ENCODE measurements around the gene PLAU.
"Not testable (repeated sequence)": the region's sequence is repeated elsewhere in the genome, so short reads cannot be mapped to it uniquely, and the experiment has no call there.

PLAU gene

DNA sequence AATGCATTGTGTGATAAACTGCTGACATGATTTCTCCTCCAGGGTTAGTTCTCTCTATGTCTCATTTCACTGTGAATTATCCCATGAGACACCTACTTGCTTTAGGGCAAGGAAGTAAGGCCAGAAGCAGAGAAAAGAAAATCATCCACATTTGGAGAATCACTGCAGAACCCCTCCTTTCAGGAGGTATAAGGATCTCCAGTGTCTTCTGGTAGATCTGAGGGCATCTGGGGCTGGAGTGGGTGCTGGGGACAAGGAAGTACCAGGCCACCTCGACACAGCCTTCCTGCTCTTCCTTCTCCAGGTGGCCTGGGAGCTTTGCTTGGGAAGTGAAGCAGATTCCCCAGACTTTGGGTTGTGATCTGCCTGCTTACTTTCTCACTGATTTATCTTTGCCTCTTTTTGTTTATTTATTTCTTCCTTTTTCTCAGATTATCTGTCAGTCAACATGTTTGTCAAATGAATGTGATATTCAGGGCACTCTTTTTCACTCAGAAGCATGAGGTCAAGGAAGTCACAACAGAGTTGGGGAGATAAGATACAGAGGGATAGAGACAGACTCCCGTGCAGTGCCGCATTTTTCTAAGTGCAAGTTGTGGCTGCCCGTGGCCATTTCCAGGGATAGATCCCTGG is 24.2 kb upstream of the PLAU start:
- no peak overlapping the region for H3K4me3 ChIP-seq (ENCODE audit: low read length in 2 of 2)
- H3K9me3 ChIP-seq (ENCODE audit: control insufficient read depth in 2 of 2, low read length in 2 of 2), result no peaks in the 10 kb centered on the region
- H3K9ac ChIP-seq (ENCODE audit: low read depth in 1 of 2, low read length in 2 of 2), result no peak overlapping the region
- no peaks in the 10 kb centered on the region for H3K36me3 ChIP-seq (ENCODE audit: control insufficient read depth in 2 of 2, insufficient read depth in 2 of 2, low read length in 2 of 2)
- no peaks in the 10 kb centered on the region for H3K27me3 ChIP-seq (ENCODE audit: control insufficient read depth in 2 of 2, insufficient read depth in 2 of 2, low read length in 2 of 2)
- peaks cover 6 to 18% of the 10 kb centered on the region in 2 donors for H3K4me1 ChIP-seq (ENCODE audit: control insufficient read depth in 2 of 2, insufficient read depth in 2 of 2, low read length in 2 of 2)
- H3K27ac ChIP-seq (ENCODE audit: low read depth in 2 of 2, low read length in 2 of 2), result peak overlapping the region; percentile 45 to 63

DNA sequence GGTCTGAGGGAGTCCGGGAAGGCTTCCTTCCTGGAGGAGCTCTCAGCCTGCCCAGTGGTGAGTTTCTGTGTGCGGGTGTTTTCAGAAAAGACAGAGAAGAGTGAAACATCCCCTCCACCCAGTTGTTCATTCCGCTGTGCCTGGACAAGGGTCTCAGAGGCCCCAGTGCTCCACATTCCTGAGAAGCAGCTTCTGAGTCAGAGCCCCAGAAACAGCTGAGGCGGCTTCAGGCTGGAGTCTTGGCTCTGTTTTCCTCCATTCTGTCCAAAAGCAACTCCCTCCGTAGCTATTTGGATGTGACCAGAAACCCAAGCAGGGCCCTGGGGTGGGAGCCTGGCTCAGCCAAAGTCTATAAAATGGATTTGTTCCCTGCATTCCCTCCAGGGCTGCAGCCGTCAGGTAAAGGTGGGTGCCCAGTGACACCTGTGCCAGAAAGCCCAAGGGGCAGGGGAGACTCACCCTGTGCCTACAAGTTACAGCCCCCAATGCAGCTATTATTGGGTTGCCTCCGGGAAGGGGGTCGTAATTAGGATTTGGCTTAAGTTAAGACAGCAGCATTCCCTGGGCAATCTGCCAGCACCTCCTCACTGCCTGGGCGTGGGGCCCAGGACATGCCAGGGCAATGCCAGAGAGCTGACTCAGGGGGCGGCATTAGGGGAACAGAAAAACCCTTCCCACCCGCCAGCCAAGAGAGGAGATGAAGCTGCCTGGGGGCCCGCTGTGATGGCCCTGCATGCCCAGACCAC is 23.5 kb upstream of the PLAU start:
- Histone ChIP-seq H3K9me3 (ENCODE audit: control insufficient read depth in 2 of 2, low read length in 2 of 2) (no peaks in the 10 kb centered on the region), H3K27ac (ENCODE audit: low read depth in 2 of 2, low read length in 2 of 2) (peak overlapping the region; percentile 45 to 63), H3K27me3 (ENCODE audit: control insufficient read depth in 2 of 2, insufficient read depth in 2 of 2, low read length in 2 of 2) (no peaks in the 10 kb centered on the region), H3K9ac (ENCODE audit: low read depth in 1 of 2, low read length in 2 of 2) (no peak overlapping the region), H3K4me1 (ENCODE audit: control insufficient read depth in 2 of 2, insufficient read depth in 2 of 2, low read length in 2 of 2) (peaks cover 6 to 18% of the 10 kb centered on the region in 2 donors), H3K4me3 (ENCODE audit: low read length in 2 of 2) (no peak overlapping the region), H3K36me3 (ENCODE audit: control insufficient read depth in 2 of 2, insufficient read depth in 2 of 2, low read length in 2 of 2) (no peaks in the 10 kb centered on the region)

DNA sequence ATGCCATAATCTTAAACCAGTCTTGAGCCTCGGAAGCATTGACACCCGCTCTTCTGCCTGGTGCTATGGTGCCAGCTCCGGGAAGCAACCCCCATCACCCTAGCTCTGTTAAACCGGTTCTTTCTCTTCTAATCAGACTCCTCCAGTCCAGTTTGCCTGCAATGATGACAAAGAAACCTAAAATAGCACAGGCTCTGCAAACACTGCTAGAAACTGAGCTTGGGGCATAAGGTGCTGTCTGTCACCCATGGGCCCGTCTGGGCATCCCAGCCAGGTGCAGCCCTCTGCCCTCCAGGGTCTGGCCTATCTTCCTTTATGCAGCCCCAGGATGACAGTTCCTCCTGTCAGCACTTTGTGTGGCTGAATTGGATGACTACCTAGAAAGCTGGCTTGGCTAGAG is 22.4 kb upstream of the PLAU start:
- Histone ChIP-seq H3K9me3 (ENCODE audit: control insufficient read depth in 2 of 2, low read length in 2 of 2) (no peaks in the 10 kb centered on the region), H3K27ac (ENCODE audit: low read depth in 2 of 2, low read length in 2 of 2) (peak overlapping the region; percentile 0 to 45), H3K36me3 (ENCODE audit: control insufficient read depth in 2 of 2, insufficient read depth in 2 of 2, low read length in 2 of 2) (no peaks in the 10 kb centered on the region), H3K27me3 (ENCODE audit: control insufficient read depth in 2 of 2, insufficient read depth in 2 of 2, low read length in 2 of 2) (no peaks in the 10 kb centered on the region), H3K4me3 (ENCODE audit: low read length in 2 of 2) (no peak overlapping the region), H3K9ac (ENCODE audit: low read depth in 1 of 2, low read length in 2 of 2) (no peak overlapping the region), H3K4me1 (ENCODE audit: control insufficient read depth in 2 of 2, insufficient read depth in 2 of 2, low read length in 2 of 2) (peaks cover 6 to 18% of the 10 kb centered on the region in 2 donors)

DNA sequence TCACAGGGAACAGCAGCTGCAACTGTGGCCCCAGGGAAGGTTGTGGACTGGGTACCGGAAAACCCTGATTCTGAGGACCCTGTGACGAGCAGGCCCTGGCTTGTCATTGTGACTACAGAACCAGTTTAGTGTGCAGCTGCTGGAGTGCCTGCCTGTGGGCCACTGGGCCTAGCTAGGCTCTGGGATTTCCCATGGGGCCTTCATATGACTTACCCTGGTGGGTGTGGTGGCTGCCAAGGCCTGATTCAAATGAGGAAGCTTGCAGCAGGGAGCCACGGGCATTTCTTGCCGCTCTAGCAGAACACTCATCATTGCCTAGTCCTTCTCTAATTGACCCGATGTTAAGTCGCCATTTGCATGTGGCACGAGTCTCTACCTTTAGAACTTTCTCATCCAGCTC is 21.9 kb upstream of the PLAU start:
- Histone ChIP-seq H3K36me3 (ENCODE audit: control insufficient read depth in 2 of 2, insufficient read depth in 2 of 2, low read length in 2 of 2) (no peaks in the 10 kb centered on the region), H3K9ac (ENCODE audit: low read depth in 1 of 2, low read length in 2 of 2) (no peak overlapping the region), H3K4me3 (ENCODE audit: low read length in 2 of 2) (no peak overlapping the region), H3K27me3 (ENCODE audit: control insufficient read depth in 2 of 2, insufficient read depth in 2 of 2, low read length in 2 of 2) (no peaks in the 10 kb centered on the region), H3K9me3 (ENCODE audit: control insufficient read depth in 2 of 2, low read length in 2 of 2) (no peaks in the 10 kb centered on the region), H3K27ac (ENCODE audit: low read depth in 2 of 2, low read length in 2 of 2) (peak overlapping the region in 1 of 2 donors; percentile 0), H3K4me1 (ENCODE audit: control insufficient read depth in 2 of 2, insufficient read depth in 2 of 2, low read length in 2 of 2) (peaks cover 6 to 18% of the 10 kb centered on the region in 2 donors)

DNA sequence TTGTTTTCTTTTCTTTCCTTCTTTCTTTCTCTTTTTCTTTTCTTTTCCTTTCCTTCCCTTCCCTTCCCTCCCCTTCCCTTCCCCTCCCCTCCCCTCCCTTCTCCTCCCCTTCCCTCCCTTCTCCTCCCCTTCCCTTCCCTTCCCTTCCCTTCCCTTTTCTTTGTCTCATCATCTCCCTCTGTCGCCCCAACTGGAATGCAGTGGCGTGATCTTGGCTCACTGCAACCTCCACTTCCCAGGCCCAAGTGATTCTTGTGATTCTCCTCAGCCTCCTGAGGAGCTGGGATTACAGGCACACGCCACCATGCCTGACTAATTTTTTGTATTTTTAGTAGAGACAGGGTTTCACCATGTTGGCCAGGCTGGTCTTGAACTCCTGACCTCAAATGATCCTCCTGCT is 21.5 kb upstream of the PLAU start:
- H3K4me3 ChIP-seq (ENCODE audit: low read length in 2 of 2); H3K36me3 ChIP-seq (ENCODE audit: control insufficient read depth in 2 of 2, insufficient read depth in 2 of 2, low read length in 2 of 2); H3K9ac ChIP-seq (ENCODE audit: low read depth in 1 of 2, low read length in 2 of 2); H3K9me3 ChIP-seq (ENCODE audit: control insufficient read depth in 2 of 2, low read length in 2 of 2); H3K27ac ChIP-seq (ENCODE audit: low read depth in 2 of 2, low read length in 2 of 2); H3K27me3 ChIP-seq (ENCODE audit: control insufficient read depth in 2 of 2, insufficient read depth in 2 of 2, low read length in 2 of 2): not testable (repeated sequence)
- peaks cover 6 to 18% of the 10 kb centered on the region in 2 donors for H3K4me1 ChIP-seq (ENCODE audit: control insufficient read depth in 2 of 2, insufficient read depth in 2 of 2, low read length in 2 of 2)

DNA sequence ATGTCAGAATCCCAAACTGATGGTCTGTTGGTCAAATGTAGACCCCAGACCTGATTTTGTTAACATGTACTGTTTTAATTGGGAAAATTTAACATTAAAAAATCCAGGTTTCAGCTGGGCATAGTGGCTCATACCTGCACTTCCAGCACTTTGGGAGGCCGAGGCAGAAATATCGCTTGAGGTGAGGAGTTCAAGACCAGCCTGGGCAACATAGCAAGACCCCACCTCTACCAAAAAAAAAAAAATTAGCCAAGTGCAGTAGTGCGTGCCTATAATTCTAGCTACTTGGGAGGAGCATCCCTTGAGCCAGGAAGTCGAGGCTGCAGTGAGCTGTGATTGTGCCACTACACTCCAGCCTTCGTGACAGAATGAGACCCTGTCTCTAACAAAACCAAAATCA is 20.7 kb upstream of the PLAU start:
- peaks cover 6 to 18% of the 10 kb centered on the region in 2 donors for H3K4me1 ChIP-seq (ENCODE audit: control insufficient read depth in 2 of 2, insufficient read depth in 2 of 2, low read length in 2 of 2)
- H3K9me3 ChIP-seq (ENCODE audit: control insufficient read depth in 2 of 2, low read length in 2 of 2), result no peaks in the 10 kb centered on the region
- H3K27me3 ChIP-seq (ENCODE audit: control insufficient read depth in 2 of 2, insufficient read depth in 2 of 2, low read length in 2 of 2), result no peaks in the 10 kb centered on the region
- no peak overlapping the region for H3K27ac ChIP-seq (ENCODE audit: low read depth in 2 of 2, low read length in 2 of 2)
- no peaks in the 10 kb centered on the region for H3K36me3 ChIP-seq (ENCODE audit: control insufficient read depth in 2 of 2, insufficient read depth in 2 of 2, low read length in 2 of 2)
- H3K4me3 ChIP-seq (ENCODE audit: low read length in 2 of 2), result no peak overlapping the region
- no peak overlapping the region for H3K9ac ChIP-seq (ENCODE audit: low read depth in 1 of 2, low read length in 2 of 2)

DNA sequence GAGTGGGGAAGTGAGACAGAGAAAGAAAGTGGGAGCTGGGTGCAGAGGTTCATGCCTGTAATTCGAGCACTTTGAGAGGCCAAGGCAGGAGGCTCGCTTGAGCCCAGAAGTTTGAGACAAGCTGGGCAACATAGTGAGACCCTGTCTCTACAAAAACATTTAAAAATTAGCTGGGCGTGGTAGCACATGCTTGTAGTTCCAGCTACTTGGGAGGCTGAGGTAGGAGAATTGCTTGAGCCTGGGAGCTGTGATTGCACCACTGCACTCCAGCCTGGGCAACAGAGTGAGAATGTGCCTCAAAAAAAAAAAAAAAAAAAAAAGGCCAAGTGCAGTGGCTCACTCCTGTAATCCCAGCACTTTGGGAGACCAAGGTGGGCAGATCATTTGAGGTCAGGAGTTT is 20.1 kb upstream of the PLAU start:
- H3K9me3 ChIP-seq (ENCODE audit: control insufficient read depth in 2 of 2, low read length in 2 of 2); H3K27ac ChIP-seq (ENCODE audit: low read depth in 2 of 2, low read length in 2 of 2); H3K27me3 ChIP-seq (ENCODE audit: control insufficient read depth in 2 of 2, insufficient read depth in 2 of 2, low read length in 2 of 2); H3K4me3 ChIP-seq (ENCODE audit: low read length in 2 of 2); H3K9ac ChIP-seq (ENCODE audit: low read depth in 1 of 2, low read length in 2 of 2); H3K36me3 ChIP-seq (ENCODE audit: control insufficient read depth in 2 of 2, insufficient read depth in 2 of 2, low read length in 2 of 2): not testable (repeated sequence)
- peaks cover 6 to 18% of the 10 kb centered on the region in 2 donors for H3K4me1 ChIP-seq (ENCODE audit: control insufficient read depth in 2 of 2, insufficient read depth in 2 of 2, low read length in 2 of 2)

DNA sequence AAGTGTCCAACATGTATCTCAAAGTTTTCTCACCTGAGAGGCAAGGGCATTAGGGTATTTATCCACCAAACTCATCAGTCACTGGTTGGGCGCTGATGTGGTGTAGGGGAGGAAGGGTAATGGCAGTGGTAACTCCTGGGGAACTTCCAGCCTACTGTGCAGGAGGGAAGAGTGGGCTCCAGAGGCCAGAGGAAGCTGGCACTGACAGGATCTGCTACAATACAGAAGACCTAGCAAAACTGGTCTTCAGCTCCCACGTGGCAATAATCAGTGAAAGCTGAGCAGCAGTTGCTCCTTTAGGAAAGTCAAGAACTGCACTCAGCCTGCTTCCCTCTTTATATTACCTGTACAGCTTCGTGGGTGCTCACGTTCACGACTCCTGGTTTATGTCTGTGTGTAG is 19.4 kb upstream of the PLAU start:
- no peak overlapping the region for H3K27ac ChIP-seq (ENCODE audit: low read depth in 2 of 2, low read length in 2 of 2)
- no peak overlapping the region for H3K4me3 ChIP-seq (ENCODE audit: low read length in 2 of 2)
- H3K4me1 ChIP-seq (ENCODE audit: control insufficient read depth in 2 of 2, insufficient read depth in 2 of 2, low read length in 2 of 2), result peaks cover 5 to 14% of the 10 kb centered on the region in 2 donors
- no peak overlapping the region for H3K9ac ChIP-seq (ENCODE audit: low read depth in 1 of 2, low read length in 2 of 2)
- H3K27me3 ChIP-seq (ENCODE audit: control insufficient read depth in 2 of 2, insufficient read depth in 2 of 2, low read length in 2 of 2), result no peaks in the 10 kb centered on the region
- H3K9me3 ChIP-seq (ENCODE audit: control insufficient read depth in 2 of 2, low read length in 2 of 2), result no peaks in the 10 kb centered on the region
- H3K36me3 ChIP-seq (ENCODE audit: control insufficient read depth in 2 of 2, insufficient read depth in 2 of 2, low read length in 2 of 2), result no peaks in the 10 kb centered on the region

DNA sequence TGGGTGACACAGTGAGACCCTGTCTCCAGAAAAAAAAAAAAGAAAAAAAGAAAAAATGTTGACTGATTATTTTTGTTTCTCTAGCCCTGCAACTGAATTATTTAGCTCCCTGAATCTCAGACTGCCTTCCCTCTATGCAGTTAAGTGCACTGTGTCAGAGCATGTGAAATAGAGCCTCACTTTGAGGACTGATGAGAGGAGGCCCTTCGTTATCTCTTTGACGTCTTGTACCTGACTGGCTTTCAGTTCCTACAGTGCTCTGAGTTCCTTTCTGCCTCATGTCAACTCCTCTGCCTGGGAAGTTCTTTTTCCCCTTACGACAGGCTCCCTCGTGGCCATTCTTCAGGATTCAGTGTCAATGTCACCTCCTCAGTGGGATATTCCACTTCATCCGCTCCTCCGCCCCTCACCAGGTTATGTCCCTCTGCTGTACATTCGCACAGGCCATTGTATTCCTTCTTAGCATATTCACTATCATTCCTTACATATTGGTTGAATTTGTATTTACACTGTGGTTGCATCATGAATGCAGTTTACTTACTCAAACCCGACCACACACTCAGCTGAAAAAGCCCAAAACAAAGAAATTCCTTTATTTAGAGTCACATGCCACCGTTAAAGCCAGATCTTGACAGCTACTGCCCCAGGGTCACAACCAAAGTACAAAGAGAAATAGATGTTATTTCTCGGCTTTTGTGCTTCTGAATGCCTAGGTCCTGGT is 18.5 kb upstream of the PLAU start:
- Histone ChIP-seq H3K4me1 (ENCODE audit: control insufficient read depth in 2 of 2, insufficient read depth in 2 of 2, low read length in 2 of 2) (peaks cover 0 to 6% of the 10 kb centered on the region in 2 donors), H3K27me3 (ENCODE audit: control insufficient read depth in 2 of 2, insufficient read depth in 2 of 2, low read length in 2 of 2) (no peaks in the 10 kb centered on the region), H3K9me3 (ENCODE audit: control insufficient read depth in 2 of 2, low read length in 2 of 2) (no peaks in the 10 kb centered on the region), H3K4me3 (ENCODE audit: low read length in 2 of 2) (no peak overlapping the region), H3K27ac (ENCODE audit: low read depth in 2 of 2, low read length in 2 of 2) (no peak overlapping the region), H3K9ac (ENCODE audit: low read depth in 1 of 2, low read length in 2 of 2) (no peak overlapping the region), H3K36me3 (ENCODE audit: control insufficient read depth in 2 of 2, insufficient read depth in 2 of 2, low read length in 2 of 2) (no peaks in the 10 kb centered on the region)

DNA sequence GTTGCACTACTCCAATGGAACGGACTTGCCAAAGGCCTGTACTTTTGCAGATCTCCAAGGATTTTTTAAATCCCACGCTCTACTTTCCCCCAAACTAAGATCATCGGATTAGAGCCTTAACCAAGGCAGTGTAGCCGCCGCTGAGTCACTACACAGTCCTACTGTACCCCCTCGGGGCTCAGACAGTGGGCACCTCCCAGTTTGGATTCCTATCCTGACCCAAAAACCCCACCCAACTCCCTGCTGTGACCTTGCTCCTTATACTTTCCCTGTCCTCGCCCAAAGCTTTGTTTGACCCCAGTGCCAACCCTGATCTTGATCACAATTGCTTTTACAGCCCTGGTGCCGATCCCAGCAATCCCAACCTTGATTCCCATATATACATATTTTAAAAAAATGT is 17.5 kb upstream of the PLAU start:
- H3K27me3 ChIP-seq (ENCODE audit: control insufficient read depth in 2 of 2, insufficient read depth in 2 of 2, low read length in 2 of 2), result no peaks in the 10 kb centered on the region
- no peak overlapping the region for H3K27ac ChIP-seq (ENCODE audit: low read depth in 2 of 2, low read length in 2 of 2)
- H3K9ac ChIP-seq (ENCODE audit: low read depth in 1 of 2, low read length in 2 of 2), result no peak overlapping the region
- H3K36me3 ChIP-seq (ENCODE audit: control insufficient read depth in 2 of 2, insufficient read depth in 2 of 2, low read length in 2 of 2), result no peaks in the 10 kb centered on the region
- no peaks in the 10 kb centered on the region for H3K9me3 ChIP-seq (ENCODE audit: control insufficient read depth in 2 of 2, low read length in 2 of 2)
- H3K4me3 ChIP-seq (ENCODE audit: low read length in 2 of 2), result no peak overlapping the region
- peaks cover 0 to 3% of the 10 kb centered on the region in 2 donors for H3K4me1 ChIP-seq (ENCODE audit: control insufficient read depth in 2 of 2, insufficient read depth in 2 of 2, low read length in 2 of 2)

All from mucosa of rectum (tissue), 2 donors.